ENCODE measurements around the gene SLC34A1.
A peak's percentile ranks its signal among the peaks of the same experiment; 100 is the strongest.
"Not testable (repeated sequence)": the region's sequence is repeated elsewhere in the genome, so short reads cannot be mapped to it uniquely, and the experiment has no call there.

Gene SLC34A1

DNA sequence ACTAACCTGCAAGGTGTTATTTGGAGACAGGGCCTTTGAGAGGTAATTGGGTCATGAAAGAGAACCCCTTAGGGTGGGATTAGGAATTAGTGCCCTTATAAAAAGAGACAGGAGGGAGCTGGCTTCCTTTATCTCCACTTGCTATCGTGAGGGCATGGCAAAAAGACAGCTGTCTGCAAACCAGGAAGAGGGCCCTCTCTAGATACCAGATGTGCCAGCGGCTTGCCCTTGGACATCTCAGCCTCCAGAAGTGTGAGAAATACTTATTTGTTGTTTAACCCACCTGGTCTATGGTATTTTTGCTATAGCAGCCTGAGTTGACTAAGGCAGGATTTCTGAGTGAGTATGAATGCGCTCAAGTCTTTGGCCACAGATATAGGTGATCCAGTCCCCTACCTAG, 27.5 kb upstream of the SLC34A1 start:
- no peak for DNase-seq

DNA sequence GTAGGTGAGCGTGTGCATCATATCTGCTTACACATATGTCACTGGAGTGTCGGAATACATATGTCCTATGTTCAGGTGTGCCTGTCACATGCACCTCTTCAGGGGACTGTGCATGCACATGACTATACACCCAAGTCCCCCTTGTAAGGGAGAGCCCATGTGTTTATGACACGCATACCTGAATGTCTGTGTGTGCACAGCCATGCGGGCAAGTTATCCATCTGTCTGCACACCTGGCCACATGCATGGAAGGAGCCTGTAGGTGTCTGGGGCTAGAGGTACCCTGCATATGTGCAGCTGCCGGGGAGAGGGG, 27.1 kb upstream of the SLC34A1 start:
- no peak for DNase-seq

DNA sequence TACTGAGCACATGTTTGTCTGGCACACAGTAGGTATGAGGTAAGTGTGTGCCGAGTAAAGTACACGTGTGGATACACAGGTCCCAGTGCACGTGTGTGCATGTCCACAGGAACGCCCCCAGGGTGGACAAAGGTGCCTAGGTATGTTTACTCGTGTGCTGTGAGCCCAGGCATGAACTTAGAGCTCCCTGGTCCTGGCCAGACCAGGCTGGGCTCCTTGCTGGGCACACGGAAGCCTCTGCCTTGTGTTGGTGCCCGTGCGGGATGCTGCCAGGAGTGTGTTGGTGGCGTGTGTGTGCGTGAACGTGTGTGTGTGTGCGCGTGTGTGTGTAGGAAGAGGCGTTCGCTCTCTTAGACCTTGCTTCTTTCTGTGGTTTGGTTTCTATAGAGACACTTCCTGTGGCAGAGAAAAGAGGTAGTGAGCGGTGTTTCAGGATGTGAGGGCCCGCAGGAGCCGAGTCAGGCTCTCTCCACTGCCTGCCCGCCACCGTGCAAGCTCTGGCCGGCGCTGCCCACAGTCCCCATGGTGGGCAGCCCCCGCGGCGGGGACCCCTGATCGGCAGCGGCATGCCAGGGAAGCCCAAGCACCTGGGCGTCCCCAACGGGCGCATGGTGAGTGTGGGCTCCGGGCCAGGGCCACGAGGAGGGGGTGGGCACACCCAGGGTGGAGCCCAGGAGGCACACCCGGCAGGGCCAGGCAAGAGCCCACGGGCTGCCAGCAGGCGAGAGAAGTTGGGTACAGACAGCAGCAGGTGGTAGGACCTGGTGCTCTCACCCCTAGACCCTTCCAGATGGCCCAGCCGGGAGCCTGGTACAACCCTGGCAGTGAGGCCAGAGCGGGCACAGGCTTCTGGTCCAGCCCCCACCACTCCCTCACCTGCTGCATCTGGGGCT, 26.5 kb upstream of the SLC34A1 start, which contains the start of gene RGS14:
Gene RGS14 (plus strand): TSS at position 466 of the 893 bp plus-strand sequence. CDS start 101 bp downstream, at position 567.
- peak; percentile 63 for DNase-seq

DNA sequence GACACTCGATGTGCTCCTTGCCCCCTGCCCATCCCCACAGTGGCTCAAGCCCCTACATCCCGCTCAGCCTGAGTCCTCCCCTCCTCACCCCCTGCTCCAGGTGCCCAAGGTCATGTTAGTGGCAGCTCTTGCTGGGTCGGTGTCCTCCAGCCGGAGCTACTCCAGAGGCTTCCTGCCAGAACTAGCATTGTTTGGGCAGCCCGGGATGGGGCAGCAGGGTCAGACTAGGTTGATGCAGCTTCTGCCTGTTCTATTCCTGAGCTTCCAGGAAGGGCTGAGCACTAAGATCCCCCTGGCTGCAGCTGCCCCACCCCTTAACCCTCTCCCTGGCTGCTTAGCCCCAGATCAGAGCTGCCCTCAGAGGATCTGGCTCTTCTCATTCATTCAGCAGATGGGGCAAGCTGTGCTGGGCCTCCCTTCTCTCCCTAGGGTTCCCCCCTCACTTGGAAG, 25.8 kb upstream of the SLC34A1 start:
- DNase-seq, result no peak

DNA sequence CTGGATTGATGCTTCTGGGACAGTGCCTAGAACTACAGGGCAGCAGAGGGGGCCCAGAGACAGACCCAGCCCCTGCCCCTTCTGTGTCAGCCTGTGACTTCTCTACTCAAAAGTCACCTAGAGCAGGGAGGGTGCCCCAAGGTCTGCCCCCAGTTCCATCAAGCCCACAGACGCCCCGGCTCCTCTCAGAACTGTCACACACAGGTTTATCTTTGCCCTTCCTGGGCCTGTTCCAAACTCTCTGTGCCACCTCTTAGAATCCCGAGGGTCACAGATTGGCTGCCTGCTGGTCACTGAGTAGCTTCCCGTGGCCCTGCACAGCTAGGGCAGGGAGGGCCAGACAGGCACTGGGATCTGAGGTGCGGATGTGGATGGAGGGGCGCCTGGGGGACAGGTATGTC, 24.8 kb upstream of the SLC34A1 start:
- no peak for DNase-seq

DNA sequence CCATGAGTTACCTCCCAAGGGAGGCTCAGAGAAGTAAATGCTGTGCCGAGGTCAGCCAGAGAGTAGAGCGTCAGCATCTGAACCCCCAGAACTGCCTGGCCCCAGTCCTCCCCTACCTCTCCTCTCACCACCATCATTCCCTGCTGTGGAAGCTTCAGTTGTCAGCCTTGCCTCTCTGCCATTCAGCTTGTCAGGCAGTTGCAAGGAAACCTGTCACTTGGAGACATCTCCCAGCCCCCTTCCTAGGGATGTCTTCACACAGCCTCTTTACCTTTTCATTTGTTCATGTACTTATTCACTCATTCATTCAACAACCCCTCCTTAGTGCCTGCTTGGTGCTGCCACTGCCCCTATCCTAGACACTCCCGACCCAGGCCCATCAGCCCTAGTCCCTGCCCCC, 24.4 kb upstream of the SLC34A1 start:
- DNase-seq, result no peak

DNA sequence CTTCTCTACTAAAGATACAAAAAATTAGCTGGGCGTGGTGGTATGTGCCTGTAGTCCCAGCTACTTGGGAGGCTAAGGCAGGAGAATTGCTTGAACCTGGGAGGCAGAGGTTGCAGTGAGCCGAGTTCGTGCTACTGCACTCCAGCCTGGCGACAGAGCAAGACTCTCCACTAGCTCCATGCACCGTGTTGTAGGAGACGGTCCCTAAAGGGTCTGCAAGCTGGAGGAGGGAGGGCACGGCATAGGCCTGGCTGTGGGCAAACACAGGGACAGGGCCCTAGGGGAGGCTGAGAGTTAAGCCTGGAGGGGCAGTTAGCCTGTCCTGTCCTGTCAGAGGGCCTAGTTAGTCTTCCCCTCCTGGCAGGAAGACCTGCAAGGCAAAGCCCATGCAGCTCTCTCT, 23.5 kb upstream of the SLC34A1 start:
- not testable (repeated sequence) for DNase-seq

DNA sequence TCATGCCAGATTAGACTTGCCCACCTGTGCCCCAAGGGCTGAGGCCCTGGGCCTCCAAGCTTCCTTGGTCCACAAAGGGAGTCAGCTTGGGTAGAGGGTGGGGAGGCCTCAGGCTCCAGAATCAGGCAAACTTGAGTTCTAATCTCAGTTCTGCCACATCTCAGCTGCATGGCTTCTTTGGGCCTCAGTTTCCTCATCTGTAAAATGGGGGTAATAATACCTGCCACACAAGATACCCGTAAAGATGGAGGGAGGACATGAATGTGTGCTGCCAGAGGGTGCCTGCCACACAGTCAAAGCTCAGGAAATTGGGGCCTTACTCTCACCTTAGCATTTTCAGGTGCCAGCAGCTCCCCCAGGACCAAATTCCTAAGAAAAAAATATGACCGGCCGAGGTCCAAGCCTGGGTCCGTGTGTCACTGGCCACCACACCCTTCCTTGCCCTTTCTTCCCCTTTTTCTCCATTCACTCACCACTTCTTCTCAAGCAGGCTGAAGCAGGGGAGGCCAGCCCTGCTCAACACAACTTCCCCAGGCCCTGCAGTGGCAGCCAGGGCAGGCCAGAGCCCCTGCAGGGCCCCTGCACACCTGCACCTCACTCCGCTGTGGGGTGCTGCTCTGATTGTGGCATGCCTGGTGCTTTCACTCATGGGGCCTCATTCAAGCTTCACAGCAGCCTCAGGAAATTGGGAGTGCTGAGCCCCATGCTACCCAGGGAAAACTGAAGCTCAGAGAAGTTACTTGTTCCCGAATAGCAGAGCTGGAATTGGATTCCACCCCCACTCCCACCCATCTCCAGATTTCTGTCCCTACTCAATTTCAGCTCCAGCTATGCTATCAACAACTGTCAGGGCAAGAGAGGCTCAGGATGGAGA, 22.6 kb upstream of the SLC34A1 start:
- DNase-seq, result no peak

DNA sequence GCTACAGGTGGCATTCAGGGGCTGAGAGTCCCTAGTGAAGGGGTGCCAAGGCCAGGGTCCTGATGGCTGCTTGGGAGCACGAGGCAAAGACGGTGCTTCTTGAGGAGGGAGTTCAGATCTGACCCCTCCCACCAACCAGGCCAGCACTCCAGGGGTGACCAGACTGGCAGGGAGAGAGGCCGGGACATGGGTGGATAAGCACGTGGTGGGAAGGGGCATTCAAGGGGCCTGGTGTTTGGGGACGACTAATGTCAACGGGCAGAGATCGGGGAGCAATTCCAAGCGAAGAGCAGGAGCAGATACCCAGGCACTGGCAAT, 22.0 kb upstream of the SLC34A1 start:
- DNase-seq, result no peak

DNA sequence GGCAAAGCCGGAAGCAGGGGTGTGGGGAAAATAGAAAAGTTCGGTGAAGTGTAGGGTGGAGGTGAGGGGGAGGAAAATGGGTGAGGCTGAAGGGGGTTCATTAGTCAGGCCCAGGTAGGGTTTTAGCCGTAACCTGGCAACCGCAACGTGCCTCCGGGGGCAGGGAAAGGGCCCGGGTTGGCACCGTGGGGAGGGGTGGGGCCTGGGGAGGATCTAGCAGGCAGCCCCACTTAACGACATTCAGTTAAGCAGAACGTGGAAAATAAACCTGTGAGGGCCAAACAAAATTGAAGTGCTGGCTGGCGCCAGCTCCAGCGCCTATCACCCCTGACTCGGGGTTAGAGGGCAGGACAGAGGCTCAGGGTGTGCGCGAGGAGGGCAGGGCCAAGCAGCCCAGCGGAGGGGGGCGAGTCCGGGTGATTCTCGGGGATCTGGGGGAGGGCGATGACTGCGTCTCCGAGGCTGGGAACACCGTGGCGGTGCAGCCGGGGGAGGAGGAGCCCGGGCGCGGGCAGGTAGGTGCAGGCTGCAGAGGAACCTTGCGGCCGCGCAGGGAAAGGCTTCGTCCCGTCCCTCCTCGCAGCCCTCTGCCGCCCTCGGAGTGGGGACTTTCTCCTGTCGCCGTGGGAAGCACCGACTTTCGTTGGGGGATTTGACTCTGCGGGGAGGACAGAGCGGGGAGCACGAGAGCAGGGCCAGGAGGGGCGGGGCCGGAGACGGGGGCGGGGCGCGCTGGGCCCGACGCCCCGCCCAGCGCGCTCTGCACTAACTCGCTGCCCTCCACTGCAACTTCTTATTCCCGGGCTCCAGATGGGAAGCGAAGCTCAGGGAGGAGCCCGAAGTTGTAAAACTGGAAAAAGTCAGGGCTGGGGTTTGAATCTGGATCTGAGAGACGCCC, 21.4 kb upstream of the SLC34A1 start:
- DNase-seq, result peak; percentile 78

DNA sequence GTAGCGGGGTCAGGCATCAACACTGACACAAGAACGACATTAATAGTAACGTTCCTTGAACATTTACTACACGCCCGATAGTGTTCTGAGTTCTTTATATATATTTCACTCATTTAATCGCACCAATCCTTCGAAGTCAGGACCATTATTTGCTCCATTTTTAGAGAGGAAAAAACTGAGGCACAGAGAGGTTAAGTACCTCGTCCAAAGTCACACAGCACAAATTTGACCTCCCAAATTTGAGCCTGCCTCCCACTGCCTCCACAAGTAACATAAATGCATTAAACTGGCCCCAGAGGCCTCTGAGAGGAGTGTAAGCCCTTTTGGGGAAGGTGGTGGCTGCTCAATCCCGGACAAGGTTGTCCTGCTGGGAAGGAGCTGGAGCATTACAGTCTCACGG, 20.7 kb upstream of the SLC34A1 start:
- no peak for DNase-seq

DNA sequence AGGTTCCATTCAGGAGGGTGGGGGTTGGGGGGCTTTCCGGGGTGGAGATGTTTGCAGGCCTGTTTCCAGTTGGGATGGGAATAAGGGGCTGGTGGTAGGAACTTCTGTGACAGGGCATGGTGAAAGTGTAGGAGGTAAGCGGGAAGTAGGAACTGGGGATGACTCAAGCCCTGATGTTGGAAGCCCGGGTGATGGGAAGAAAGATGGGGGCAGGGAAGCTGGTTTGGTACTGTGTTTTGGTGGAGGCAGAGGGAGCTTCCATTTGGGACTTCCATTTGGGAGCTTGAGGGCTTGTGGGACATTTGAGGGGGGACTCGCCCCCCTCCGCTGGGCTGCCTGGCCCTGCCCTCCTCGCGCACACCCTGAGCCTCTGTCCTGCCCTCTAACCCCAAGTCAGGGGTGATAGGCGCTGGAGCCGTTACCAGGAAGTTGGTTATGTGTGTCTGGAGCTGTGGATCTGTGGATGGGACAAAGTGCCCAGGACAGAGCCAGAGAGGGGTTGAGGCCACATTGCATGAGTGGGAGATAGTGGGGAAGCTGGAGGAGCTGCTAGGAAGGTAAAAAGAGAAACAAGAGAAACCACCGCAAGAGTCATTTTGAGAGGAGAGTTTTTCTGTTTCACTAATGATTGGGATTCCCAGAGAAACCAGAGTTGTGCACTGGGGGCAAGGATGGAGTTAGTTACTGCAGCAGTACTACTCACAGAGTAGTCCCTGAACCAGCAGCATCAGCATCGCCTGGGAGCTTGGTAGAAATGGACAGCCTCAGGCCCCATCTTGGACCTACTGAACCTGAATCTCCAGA, 19.9 kb upstream of the SLC34A1 start:
- peak; percentile 61 for DNase-seq

DNA sequence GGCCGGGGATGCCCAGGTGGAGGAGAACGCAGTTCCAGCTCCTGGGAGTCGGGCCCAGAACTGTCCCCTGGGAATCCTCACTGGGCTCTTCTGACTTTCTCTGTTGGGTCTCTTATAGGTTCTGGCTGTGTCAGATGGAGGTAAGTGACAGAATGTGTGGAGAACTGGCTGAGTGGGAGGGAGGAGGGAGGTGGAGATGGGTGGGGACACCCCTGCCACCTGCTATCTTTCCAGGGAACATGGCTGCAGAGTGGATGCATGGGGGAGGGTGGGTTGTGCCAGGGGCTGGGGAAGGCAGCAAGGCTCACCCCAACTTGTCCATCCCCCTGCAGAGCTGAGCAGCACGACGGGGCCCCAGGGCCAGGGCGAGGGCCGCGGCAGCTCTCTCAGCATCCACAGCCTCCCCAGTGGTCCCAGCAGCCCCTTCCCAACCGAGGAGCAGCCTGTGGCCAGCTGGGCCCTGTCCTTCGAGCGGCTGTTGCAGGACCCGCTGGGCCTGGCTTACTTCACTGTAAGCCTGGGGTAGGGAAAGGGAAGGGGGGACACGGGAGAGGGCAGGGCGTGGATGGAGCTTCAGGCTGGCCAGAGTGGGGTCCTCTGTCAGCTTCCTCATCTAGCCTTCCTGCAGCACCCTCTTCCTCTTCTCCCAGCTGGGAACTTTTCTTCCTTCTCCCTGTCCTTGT, 18.2 kb upstream of the SLC34A1 start:
- DNase-seq, result no peak

DNA sequence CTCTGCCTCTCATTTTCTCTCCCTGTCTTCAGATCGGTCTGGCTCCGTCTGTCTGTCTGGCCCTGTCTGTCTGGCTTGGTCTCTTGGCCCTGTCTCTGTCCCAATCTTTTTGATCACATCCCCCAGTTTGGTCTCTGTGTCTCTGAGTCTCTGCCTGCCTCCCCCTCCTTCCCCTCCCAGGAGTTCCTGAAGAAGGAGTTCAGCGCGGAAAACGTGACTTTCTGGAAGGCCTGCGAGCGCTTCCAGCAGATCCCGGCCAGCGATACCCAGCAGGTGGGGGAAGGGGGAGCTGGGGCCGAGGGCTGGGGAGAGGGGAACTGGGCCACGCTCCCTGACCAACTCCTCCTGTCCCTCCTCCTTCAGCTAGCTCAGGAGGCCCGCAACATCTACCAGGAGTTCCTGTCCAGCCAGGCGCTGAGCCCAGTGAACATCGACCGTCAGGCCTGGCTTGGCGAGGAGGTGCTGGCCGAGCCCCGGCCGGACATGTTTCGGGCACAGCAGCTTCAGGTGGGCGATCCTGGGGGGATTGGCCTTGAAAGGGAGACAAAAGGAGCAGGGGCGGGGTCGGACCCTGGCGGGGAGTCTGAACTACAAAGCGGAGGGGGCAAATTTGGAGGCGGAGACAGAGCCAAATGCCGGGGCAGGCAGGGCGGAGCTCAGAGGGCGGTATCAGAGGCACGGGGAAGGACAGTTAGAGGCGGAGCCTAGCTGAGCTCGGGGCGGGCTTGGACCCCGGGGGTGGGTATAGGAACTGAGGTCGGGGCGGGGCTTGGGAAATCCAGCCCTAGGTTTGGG, 17.5 kb upstream of the SLC34A1 start:
- no peak for DNase-seq

DNA sequence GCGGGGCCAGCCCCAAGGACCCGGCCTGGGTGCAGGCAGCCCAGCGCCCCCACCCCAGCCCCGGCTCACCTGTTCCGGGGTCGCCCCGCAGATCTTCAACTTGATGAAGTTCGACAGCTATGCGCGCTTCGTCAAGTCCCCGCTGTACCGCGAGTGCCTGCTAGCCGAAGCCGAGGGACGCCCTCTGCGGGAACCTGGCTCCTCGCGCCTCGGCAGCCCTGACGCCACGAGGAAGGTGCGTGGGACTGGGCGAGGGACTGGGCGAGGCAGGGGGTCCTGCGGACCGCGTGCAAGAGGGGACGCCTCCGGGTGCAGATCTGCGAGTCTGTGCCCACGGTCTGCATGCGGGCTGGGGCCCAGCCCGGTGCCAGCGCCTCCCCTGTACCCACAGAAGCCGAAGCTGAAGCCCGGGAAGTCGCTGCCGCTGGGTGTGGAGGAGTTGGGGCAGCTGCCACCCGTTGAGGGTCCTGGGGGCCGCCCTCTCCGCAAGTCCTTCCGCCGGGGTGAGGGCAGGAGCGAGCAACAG, 16.8 kb upstream of the SLC34A1 start:
- DNase-seq, result no peak

DNA sequence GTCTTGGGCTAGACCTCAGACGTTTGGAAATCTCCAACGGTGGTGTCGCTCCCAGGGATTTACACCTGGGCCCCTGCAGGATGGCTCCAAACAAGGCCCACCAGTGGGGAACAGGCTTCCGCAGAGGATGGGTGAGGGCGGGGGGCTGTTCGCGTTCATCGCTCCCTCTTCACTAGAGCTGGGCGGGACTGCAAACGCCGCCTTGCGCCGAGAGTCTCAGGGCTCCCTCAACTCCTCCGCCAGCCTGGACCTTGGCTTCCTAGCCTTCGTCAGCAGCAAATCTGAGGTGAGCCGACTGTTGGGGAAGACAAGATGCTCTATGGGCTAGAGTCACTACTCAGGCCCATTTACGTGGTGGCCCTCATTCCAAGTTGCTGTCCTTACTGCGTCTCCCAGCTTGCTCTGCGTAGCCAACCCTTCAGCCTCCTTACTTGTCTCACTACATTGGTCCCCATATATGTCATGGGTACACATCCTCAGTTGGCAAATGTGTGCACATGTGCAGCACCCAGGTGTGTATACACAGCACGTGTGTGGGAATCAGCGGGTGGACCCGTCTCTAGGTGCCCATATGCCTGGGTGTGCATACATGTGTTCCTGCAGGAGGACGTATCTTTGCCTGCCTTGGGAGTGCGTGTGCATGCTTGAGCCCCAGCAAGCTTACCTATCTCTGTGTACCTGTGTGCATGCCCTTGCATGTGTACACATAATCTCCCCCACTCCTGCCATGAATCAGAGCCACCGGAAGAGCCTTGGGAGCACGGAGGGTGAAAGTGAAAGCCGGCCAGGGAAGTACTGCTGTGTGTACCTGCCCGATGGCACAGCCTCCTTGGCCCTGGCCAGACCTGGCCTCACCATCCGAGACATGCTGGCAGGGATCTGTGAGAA, 16.0 kb upstream of the SLC34A1 start:
- DNase-seq, result no peak

DNA sequence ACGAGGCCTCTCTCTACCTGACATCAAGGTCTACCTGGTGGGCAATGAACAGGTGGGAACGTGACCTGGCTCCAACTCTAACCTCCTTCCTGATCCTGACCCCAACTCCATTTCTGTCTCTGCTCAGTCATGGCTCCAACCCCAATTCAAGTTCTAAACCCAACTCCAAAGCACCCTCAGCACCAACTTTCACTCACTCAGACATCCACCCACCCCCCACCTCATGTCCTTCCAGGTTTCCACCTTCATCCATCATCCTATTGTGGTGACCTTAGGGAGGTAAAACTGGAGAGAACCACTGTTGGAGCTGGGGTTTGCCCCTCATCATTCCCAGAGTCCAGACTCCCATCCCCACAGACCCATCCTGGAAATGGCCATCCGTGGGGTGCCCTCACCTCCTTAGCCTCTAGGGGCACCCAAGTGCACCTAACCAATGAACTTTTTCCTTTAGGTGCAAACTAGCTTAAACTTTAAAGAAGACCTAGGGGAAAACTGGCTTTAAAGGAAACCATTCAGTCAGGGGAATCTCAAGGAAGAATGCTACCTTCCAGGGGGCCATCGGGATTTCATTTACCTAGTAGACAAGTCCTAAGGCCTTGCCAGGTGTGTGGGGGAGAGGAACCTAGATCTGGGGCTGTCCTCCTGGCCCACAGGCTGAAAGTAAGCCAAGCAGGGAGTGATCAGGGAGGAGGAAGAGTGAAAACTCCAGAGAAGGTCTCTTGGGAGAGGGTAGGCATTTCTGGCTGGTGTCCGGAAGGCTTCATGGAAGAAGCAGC, 15.2 kb upstream of the SLC34A1 start:
- peak; percentile 58 for DNase-seq

DNA sequence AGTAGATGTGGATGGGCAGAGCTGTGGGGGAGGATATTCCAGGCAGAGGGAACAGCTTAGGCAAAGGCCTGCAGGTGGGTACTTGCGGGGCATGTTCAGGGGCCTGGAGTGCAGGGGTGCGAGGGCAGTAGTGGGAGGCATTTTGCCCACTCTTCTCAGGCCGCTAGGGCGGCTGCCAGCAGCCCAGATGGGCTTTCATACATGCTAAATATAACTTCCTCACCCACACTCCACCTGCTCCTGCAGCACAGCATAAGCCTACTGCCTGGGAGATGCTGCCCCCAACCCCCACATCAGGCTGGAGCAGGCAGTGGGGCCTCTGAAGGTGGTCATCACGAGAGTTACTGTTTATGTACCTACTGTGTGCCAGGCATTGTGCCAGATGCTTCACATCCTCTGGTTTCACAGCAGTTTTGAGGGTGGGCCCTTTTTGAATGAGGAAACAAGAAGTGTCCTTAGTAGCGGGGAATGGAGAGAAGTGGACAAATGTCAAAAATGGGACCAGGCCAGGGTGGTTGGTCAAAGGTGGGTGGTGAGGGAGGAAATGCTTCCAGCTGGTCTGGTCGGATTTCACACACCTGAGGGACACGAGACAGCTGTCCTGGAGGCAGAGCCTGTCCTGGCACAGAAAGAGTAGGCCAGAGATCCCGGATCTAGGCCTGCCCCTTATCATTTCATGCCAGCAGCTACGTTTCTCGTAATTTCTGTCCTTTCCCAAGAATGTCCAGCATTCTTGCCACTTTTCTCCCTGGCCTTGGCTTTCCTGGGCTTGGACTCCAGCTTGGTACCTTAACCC, 14.4 kb upstream of the SLC34A1 start:
- no peak for DNase-seq

Data from stimulated activated CD8-positive, alpha-beta memory T cell treated with anti-CD3 and anti-CD28 coated beads, Interleukin-4, amount 100 ng/mL, for 48 hours (primary cell).